ENCODE results near the gene PIP5K1B.

- TF ChIP-seq POLR2AphosphoS5 (IDR thresholded peaks at IDR 0.05) (no peak), POLR2A (IDR thresholded peaks at IDR 0.05) (no peak)
Observed at GRCh38 chr9:68750786-68751185, 45.7 kb downstream of the PIP5K1B start.

All from sigmoid colon (tissue), 4 donors.